ENCODE data around the gene SPIRE2.
"Not testable (repeated sequence)": the region's sequence is repeated elsewhere in the genome, so short reads cannot be mapped to it uniquely, and the experiment has no call there.

The SPIRE2 gene

GRCh38 chr16:89808475-89808874 is 19.8 kb upstream of the SPIRE2 start:
- DNase-seq (ENCODE audit: low read depth): no peak
- TF ChIP-seq, protein P1, sequence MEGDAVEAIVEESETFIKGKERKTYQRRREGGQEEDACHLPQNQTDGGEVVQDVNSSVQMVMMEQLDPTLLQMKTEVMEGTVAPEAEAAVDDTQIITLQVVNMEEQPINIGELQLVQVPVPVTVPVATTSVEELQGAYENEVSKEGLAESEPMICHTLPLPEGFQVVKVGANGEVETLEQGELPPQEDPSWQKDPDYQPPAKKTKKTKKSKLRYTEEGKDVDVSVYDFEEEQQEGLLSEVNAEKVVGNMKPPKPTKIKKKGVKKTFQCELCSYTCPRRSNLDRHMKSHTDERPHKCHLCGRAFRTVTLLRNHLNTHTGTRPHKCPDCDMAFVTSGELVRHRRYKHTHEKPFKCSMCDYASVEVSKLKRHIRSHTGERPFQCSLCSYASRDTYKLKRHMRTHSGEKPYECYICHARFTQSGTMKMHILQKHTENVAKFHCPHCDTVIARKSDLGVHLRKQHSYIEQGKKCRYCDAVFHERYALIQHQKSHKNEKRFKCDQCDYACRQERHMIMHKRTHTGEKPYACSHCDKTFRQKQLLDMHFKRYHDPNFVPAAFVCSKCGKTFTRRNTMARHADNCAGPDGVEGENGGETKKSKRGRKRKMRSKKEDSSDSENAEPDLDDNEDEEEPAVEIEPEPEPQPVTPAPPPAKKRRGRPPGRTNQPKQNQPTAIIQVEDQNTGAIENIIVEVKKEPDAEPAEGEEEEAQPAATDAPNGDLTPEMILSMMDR (IDR thresholded peaks at IDR 0.05; ENCODE audit: low read depth, low read length, missing control alignments): no peak
- no peak overlapping the region for H3K4me3 ChIP-seq (ENCODE audit: low read depth, low read length)

- TF ChIP-seq, protein P1 (IDR thresholded peaks at IDR 0.05; ENCODE audit: low read depth, low read length, missing control alignments): no peak
- no peak overlapping the region for H3K4me3 ChIP-seq (ENCODE audit: low read depth, low read length)
- DNase-seq (ENCODE audit: low read depth): no peak
Observed at GRCh38 chr16:89811321-89811720, 17.0 kb upstream of the SPIRE2 start.

GRCh38 chr16:89815639-89816348 is 12.5 kb upstream of the SPIRE2 start:
- no peak for DNase-seq (ENCODE audit: low read depth)
- TF ChIP-seq, protein P1 (IDR thresholded peaks at IDR 0.05; ENCODE audit: low read depth, low read length, missing control alignments): no peak
- H3K4me3 ChIP-seq (ENCODE audit: low read depth, low read length): peak overlapping the region; percentile 66

- DNase-seq (ENCODE audit: low read depth); H3K4me3 ChIP-seq (ENCODE audit: low read depth, low read length): not testable (repeated sequence)
Observed at GRCh38 chr16:89818851-89819403, 9.3 kb upstream of the SPIRE2 start.

DNA sequence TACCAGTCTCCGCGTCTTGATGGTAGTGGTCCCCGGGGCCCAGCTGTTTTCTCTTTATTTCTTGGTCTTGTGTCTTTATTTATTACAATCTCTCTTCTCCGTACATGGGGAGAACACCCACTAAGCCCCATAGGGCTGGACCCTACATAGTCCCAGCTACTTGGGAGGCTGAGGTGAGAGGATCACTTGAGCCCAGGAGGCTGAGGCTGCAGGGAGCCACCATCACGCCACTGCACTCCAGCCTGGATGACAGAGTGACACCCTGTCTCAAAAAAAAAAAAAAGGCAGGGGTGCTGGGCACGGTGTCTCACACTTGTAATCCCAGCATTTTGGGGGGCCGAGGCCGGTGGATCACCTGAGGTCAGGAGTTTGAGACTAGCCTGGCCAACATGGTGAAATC is 8.8 kb upstream of the SPIRE2 start:
- not testable (repeated sequence) for H3K4me3 ChIP-seq (ENCODE audit: low read depth, low read length); DNase-seq (ENCODE audit: low read depth)

DNA sequence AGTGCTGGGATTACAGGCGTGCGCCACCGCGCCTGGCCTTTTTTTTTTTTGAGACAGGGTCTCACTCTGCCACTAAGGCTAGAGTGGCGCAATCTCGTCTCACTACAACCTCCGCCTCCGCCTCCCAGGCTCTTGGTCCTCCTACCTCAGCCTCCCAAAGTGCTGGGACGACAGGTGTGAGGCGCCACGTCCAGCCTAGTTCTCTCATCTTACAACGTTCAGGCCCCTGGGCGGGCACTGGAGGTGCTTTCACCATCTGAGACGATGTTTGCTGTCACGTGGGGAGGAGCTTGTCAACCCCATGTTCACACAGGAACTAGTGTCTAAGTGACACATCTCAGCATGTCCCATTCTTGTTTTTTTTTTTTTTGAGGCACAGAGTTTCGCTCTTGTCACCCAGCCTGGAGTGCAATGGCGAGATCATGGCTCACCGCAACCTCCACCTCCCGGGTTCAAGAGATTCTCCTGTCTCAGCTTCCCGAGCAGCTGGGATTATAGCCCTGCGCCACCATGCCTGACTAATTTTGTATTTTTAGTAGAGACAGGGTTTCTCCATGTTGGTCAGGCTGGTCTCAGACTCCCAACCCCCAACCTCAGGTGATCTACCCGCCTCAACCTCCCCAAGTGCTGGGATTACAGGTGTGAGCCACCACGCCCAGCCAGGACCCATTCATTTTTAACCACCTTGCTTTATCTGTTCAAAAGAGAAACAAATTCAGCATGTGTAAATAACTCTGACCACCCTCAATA is 6.7 kb upstream of the SPIRE2 start:
- DNase-seq (ENCODE audit: low read depth): no peak
- no peak overlapping the region for H3K4me3 ChIP-seq (ENCODE audit: low read depth, low read length)
- TF ChIP-seq, protein P1 (IDR thresholded peaks at IDR 0.05; ENCODE audit: low read depth, low read length, missing control alignments): no peak

- no peak overlapping the region for H3K4me3 ChIP-seq (ENCODE audit: low read depth, low read length)
- TF ChIP-seq, protein P1 (IDR thresholded peaks at IDR 0.05; ENCODE audit: low read depth, low read length, missing control alignments): no peak
- no peak for DNase-seq (ENCODE audit: low read depth)
Observed at GRCh38 chr16:89822188-89823086, 5.8 kb upstream of the SPIRE2 start.
